Bronchial epithelial cell (primary cell): ENCODE results near the gene TMEM108. TPM values are rescaled to one million over a fixed set of nuclear protein-coding genes. Genes with fewer than 3 reads are reported as not detected.
A peak's percentile ranks its signal among the peaks of the same experiment; 100 is the strongest.

Source experiments
- DNase-seq: peaks from one replicate; pipeline ENCODE4 v3.0.0-alpha.2; 2010; ENCODE audit warnings: low read depth
- FAIRE-seq: peaks from 2 replicates; lab custom pipeline; 2011; peaks lifted over from hg19 to GRCh38; lab: Jason Lieb, UNC
- H3K27me3 ChIP-seq: 2 replicates; pipeline ENCODE4 v1.5.1; 2011; ENCODE audit warnings: low read length; ENCODE audit not compliant: control insufficient read depth, insufficient read depth
- H3K36me3 ChIP-seq: 2 replicates; pipeline ENCODE4 v1.5.1; 2011; ENCODE audit warnings: low read length; ENCODE audit not compliant: control insufficient read depth, insufficient read depth
- H3K4me3 ChIP-seq: 2 replicates; pipeline ENCODE4 v1.5.1; 2011; ENCODE audit warnings: mild to moderate bottlenecking, low read depth, low read length, control low read depth
- CTCF ChIP-seq: IDR thresholded peaks from 2 replicates; pipeline ENCODE4 v1.5.1; 2011; ENCODE audit warnings: mild to moderate bottlenecking, moderate library complexity, low read length, control low read depth, inconsistent platforms; ENCODE audit not compliant: insufficient read depth, severe bottlenecking
- total RNA-seq: library from RNA; depleted of rRNA; stranded (reverse); fragments of >200 nt; gene quantifications from 2 replicates; pipeline ENCODE4 v1.2.1, GENCODE V29; 2014

TMEM108 gene
- total RNA-seq, 1 donor from 2014 or later, result not detected

- no peak for FAIRE-seq
Measured at GRCh38 chr3:133270631-133271030, 232.4 kb downstream of the TMEM108 start.

DNA sequence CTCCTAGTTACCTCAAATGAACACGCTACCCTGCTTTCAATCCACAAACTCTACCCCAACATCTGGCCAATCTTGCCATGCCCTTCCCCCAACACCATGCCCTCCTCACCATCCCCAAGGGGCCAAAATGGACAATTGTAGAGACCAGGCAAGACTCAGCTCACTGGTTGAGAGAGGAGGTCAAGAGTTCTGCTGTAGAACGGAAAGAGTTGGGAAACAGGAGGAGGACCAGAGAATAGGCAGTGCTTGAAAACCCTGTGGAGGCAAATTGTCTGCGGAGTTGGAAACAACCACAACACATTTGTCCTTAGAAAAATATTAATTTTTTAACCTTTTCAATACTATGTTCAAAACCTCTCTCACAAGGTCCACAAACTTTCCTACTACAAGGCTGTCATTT, 232.9 kb downstream of the TMEM108 start:
- no peak for DNase-seq
- no peak for FAIRE-seq
- H3K27me3 ChIP-seq, result no peaks in the 10 kb centered on the region
- H3K4me3 ChIP-seq, result no peak overlapping the region
- no peaks in the 10 kb centered on the region for H3K36me3 ChIP-seq
- TF ChIP-seq CTCF, result no peak

More at GRCh38 chr3:133270631-133271030, 232.4 kb downstream of the TMEM108 start:
- TF ChIP-seq CTCF, result no peak
- H3K36me3 ChIP-seq, result no peaks in the 10 kb centered on the region
- no peak for DNase-seq
- no peaks in the 10 kb centered on the region for H3K27me3 ChIP-seq
- H3K4me3 ChIP-seq, result no peak overlapping the region

DNA sequence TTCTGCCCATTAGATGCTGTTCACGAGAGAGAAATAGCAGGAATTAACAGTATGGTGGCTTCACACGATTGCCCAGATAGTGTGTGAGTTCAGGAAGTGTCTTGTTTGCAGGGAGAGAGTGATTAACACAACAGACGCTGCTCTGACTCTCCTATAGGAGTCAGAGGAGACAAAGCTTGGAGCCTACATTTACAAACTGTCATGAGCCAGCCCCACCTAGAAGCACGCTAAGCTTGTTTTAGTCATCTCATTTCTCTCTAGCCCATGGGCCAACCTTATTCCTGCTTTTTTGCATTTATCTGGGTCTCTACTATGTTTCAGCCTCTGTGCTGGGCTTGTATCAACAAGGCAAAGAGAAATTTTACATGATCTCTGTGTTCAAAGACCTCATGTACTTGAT, 233.3 kb downstream of the TMEM108 start:
- DNase-seq, result peak; percentile 52
- FAIRE-seq, result no peak
- no peak for TF ChIP-seq CTCF
- Histone ChIP-seq H3K4me3 (no peak overlapping the region), H3K36me3 (no peaks in the 10 kb centered on the region), H3K27me3 (no peaks in the 10 kb centered on the region)

DNA sequence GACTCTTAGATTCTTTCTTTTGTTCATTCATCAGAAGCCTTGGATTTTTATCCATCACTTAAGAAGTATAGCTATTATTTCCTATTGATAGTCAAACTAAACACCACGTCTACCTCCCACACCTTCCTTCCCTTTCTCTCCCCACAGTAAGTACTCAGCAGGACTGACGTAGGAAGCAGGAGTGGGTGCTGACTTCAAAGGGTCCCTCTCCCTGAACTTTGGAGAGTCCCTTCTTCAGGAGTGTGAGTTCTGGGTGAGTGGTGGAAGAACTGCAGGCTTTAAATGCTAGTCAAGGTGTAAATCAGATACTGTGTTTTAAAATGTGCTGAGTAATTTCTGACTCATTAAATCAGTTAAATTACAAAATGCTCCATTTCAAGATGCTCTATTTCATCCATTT, 235.2 kb downstream of the TMEM108 start:
- FAIRE-seq (no peak), DNase-seq (no peak)
- Histone ChIP-seq H3K36me3 (no peaks in the 10 kb centered on the region), H3K27me3 (no peaks in the 10 kb centered on the region), H3K4me3 (no peak overlapping the region)
- no peak for TF ChIP-seq CTCF

DNA sequence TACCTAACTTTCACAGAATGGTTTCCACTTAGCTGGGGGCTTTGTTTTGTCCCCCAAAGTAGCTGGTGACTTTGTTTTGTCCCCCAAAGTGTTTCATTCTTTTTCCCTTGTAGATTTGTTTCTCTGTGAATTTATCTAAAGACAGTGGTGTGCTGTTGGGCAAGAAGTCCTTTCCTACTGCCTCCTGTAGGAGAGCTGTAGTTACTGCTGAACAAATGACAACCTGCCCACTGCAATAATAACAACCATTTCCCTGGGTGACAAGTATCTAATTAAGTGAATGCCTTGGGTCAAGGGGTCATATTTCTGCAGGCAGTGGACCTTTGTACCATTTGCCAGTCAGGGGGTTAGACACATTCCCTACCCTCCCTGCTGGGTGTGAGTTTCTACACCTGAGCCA, 236.3 kb downstream of the TMEM108 start:
- no peak for DNase-seq
- H3K36me3 ChIP-seq, result no peaks in the 10 kb centered on the region
- TF ChIP-seq CTCF, result no peak
- no peak for FAIRE-seq
- no peak overlapping the region for H3K4me3 ChIP-seq
- H3K27me3 ChIP-seq, result no peaks in the 10 kb centered on the region

- H3K4me3 ChIP-seq, result no peak overlapping the region
- H3K36me3 ChIP-seq, result no peaks in the 10 kb centered on the region
- FAIRE-seq (no peak), DNase-seq (no peak)
- no peaks in the 10 kb centered on the region for H3K27me3 ChIP-seq
- no peak for TF ChIP-seq CTCF
Measured at GRCh38 chr3:133276594-133276993, 238.4 kb downstream of the TMEM108 start.
